HCT116 (cell line): ENCODE data around the gene NXN.

Experiments used
- POLR2AphosphoS5 ChIP-seq: IDR thresholded peaks from 2 replicates; pipeline ENCODE4 v1.6.1; 2011; ENCODE audit warnings: mild to moderate bottlenecking, low read depth, low read length, moderate library complexity
- REST ChIP-seq: IDR thresholded peaks from 2 replicates; pipeline ENCODE4 v1.6.1; 2012; ENCODE audit warnings: low read depth

- no peak for TF ChIP-seq POLR2AphosphoS5
- no peak for TF ChIP-seq REST
These were observed 31.0 kb upstream of the NXN start for GRCh38 chr17:1010586-1010985.
